Muscle of arm (tissue), 12 donors: ENCODE data around the gene CHORDC1. TPM values are rescaled to one million over a fixed set of nuclear protein-coding genes. Genes with fewer than 3 reads are reported as not detected.
A peak's percentile ranks its signal among the peaks of the same experiment; 100 is the strongest.
"Not testable (repeated sequence)": the region's sequence is repeated elsewhere in the genome, so short reads cannot be mapped to it uniquely, and the experiment has no call there.

Source experiments
- DNase-seq: peaks from one replicate; pipeline ENCODE4 v3.0.0-alpha.2; 2013
- polyA plus RNA-seq, 12 donors: library from polyadenylated mRNA; unstranded; fragments of 120-200 nt; gene quantifications; one replicate each; pipeline ENCODE4 v1.2.1, GENCODE V29; 2013; ENCODE audit not compliant: insufficient read length in 12 of 12

The CHORDC1 gene
- polyA plus RNA-seq, 12 donors, result 34.0 to 65.7 (median 45.5) TPM; not detected in 1

GRCh38 chr11:90219438-90219837 lies 3.4 kb downstream of the CHORDC1 start:
- no peak for DNase-seq

GRCh38 chr11:90218606-90219005 lies 4.2 kb downstream of the CHORDC1 start:
- DNase-seq, result no peak

- DNase-seq, result no peak
These were observed 6.2 kb downstream of the CHORDC1 start for GRCh38 chr11:90216611-90217010.

GRCh38 chr11:90213322-90213721 lies 9.5 kb downstream of the CHORDC1 start:
- no peak for DNase-seq

- DNase-seq, result no peak
These were observed 14.0 kb downstream of the CHORDC1 start for GRCh38 chr11:90208857-90209256.

GRCh38 chr11:90207992-90208391 lies 14.9 kb downstream of the CHORDC1 start:
- not testable (repeated sequence) for DNase-seq

GRCh38 chr11:90204832-90205646 lies 17.8 kb downstream of the CHORDC1 start:
- DNase-seq, result peak; percentile 33

GRCh38 chr11:90204407-90204806 lies 18.4 kb downstream of the CHORDC1 start:
- DNase-seq, result no peak

GRCh38 chr11:90202342-90202741 lies 20.5 kb downstream of the CHORDC1 start:
- DNase-seq, result no peak

- no peak for DNase-seq
These were observed 25.5 kb downstream of the CHORDC1 start for GRCh38 chr11:90197377-90197776.

- DNase-seq, result no peak
These were observed 29.8 kb downstream of the CHORDC1 start for GRCh38 chr11:90192869-90193582.

GRCh38 chr11:90189011-90189410 lies 33.8 kb downstream of the CHORDC1 start:
- DNase-seq, result no peak

- no peak for DNase-seq
These were observed 35.0 kb downstream of the CHORDC1 start for GRCh38 chr11:90187839-90188238.

- no peak for DNase-seq
These were observed 42.9 kb downstream of the CHORDC1 start for GRCh38 chr11:90179923-90180322.

GRCh38 chr11:90178751-90179150 lies 44.1 kb downstream of the CHORDC1 start:
- DNase-seq, result no peak

- DNase-seq, result no peak
These were observed 46.8 kb downstream of the CHORDC1 start for GRCh38 chr11:90176069-90176468.

- no peak for DNase-seq
These were observed 51.5 kb downstream of the CHORDC1 start for GRCh38 chr11:90171359-90171758.

GRCh38 chr11:90168571-90168970 lies 54.3 kb downstream of the CHORDC1 start:
- no peak for DNase-seq

- DNase-seq, result not testable (repeated sequence)
These were observed 55.1 kb downstream of the CHORDC1 start for GRCh38 chr11:90167704-90168103.

GRCh38 chr11:90166982-90167573 lies 55.8 kb downstream of the CHORDC1 start:
- not testable (repeated sequence) for DNase-seq
